NT2/D1 (cell line): Measurements from ENCODE around the gene WDR20.

ENCODE experiments used
- DNase-seq: peaks from one replicate; pipeline ENCODE4 v3.0.0-alpha.2; 2011; ENCODE audit warnings: low read depth, low spot score
- H3K27me3 ChIP-seq: 2 replicates; pipeline ENCODE4 v1.6.0; 2011; ENCODE audit warnings: mild to moderate bottlenecking; ENCODE audit not compliant: insufficient read length, insufficient read depth
- H3K36me3 ChIP-seq: 2 replicates; pipeline ENCODE4 v1.6.1; 2011; ENCODE audit warnings: mild to moderate bottlenecking, low read length, mixed read lengths; ENCODE audit not compliant: insufficient read depth, insufficient read length
- H3K4me1 ChIP-seq: 2 replicates; pipeline ENCODE4 v1.5.1; 2011; ENCODE audit not compliant: insufficient read depth, insufficient read length
- H3K4me3 ChIP-seq: 2 replicates; pipeline ENCODE4 v1.5.1; 2011; ENCODE audit warnings: low read depth; ENCODE audit not compliant: insufficient read length
- H3K9ac ChIP-seq: 2 replicates; pipeline ENCODE4 v1.6.0; 2011; ENCODE audit warnings: low read depth; ENCODE audit not compliant: insufficient read length
- H3K9me3 ChIP-seq: 2 replicates; pipeline ENCODE4 v1.5.1; 2011; ENCODE audit warnings: mild to moderate bottlenecking, low read length; ENCODE audit not compliant: insufficient read depth
- SUZ12 ChIP-seq: IDR thresholded peaks from 2 replicates; pipeline ENCODE4 v1.6.1; 2011; ENCODE audit not compliant: insufficient read length, insufficient read depth; ENCODE audit errors: extremely low read depth
- YY1 ChIP-seq: IDR thresholded peaks from 2 replicates; pipeline ENCODE4 v1.6.1; 2011; ENCODE audit not compliant: insufficient read length, insufficient read depth
- ZNF274 ChIP-seq: IDR thresholded peaks from 2 replicates; pipeline ENCODE4 v1.6.1; 2011; ENCODE audit warnings: mild to moderate bottlenecking, low read depth, low read length

Gene WDR20

DNA sequence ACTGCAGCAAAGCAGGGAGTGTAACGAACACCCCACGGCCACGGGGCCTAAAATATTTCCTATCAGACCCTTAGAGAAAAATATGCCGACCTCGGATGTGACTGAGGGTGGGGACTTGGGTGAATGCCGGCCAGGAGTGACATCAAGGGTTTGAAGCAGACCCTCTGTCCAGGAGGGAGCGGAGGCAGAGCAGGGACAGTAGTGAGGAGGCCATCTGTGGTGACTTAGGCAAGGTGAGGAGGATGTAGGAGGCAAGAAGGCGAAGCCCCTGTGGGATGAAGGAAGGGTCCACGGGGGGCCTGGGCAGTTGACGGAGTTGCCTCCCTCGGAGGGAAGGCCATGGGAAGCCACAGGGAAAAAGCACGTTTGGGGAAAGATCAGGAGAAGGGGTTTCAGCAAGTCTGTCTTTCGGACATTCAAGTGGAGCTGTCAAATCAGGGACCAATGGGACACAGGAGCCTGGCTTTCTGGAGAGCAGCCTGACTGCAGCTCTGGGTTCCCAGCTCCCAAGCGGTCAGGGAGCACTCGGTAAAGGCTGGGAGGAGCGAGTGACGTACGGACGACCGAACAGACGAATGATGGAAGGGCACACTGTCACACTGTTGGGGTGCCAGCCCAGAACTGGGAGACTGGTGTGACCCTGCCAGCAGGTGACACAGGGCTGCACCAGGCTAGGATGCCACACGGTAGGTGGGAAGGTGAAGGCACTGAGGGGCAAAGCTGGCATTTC lies 90.9 kb downstream of the WDR20 start:
- Histone ChIP-seq H3K9ac (no peak overlapping the region), H3K4me3 (no peak overlapping the region), H3K9me3 (no peaks in the 10 kb centered on the region), H3K36me3 (peaks cover 4% of the 10 kb centered on the region), H3K4me1 (peaks cover 2% of the 10 kb centered on the region), H3K27me3 (no peaks in the 10 kb centered on the region)
- no peak for DNase-seq
- TF ChIP-seq ZNF274 (no peak), SUZ12 (no peak)

DNA sequence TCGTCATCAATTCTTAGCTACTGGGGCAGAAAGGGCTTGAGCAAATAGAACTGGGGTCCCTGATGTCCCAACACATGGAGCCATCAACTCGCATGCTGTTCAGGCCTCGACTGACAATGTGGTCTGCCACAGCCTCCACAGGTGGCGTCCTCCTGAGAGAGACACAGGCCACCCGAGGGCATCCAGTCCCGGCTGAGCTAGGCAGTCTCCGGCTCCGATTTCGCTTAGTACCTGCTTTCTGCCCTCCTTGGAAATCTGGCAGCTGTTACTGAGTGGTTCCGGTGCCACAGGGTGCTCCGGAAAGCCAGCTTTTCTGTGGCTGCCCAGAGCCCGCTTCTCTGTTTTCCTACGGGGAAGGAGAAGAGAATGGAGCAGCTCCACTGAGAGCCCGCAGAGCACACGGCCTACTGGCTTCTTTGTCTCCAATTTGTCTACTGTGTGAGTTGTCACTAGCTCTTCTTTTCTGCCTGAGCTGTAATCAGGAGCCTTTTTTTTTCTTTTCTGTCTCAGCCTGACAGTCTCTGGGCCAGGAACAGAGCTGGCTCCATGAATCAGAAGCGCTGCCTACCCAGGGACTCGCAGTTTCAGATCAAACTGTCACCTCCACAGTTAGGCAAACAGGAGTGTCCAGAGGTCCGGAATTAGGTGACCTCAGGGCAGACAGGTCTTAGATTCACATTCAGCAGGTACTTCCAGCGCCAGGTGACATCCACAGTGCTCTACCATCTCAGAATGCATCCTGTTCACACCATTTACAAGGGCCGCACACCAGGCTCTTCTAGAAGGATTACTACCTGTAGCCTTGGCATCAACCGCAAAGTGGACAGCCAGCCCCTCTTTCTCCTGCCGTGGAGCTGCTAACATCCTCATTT lies 92.0 kb downstream of the WDR20 start:
- TF ChIP-seq YY1 (no peak), ZNF274 (no peak), SUZ12 (no peak)
- no peaks in the 10 kb centered on the region for H3K4me1 ChIP-seq
- DNase-seq = no peak
- H3K27me3 ChIP-seq = no peaks in the 10 kb centered on the region
- H3K9me3 ChIP-seq = no peaks in the 10 kb centered on the region
- no peak overlapping the region for H3K4me3 ChIP-seq
- H3K36me3 ChIP-seq = peaks cover 4% of the 10 kb centered on the region
- H3K9ac ChIP-seq = no peak overlapping the region

DNA sequence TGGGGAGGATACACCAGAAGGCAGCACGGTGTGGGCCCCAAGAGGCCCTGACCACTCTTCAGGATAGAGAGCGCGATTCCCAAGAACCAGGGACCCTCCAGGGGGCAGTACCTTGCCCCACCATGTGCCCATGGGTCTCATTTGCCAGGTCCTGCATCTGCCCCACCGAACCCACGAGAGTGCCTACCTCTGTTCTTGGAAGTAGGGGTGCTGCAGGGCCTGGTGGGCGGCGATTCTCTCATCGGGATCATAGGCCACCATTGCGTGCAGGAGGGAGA lies 92.6 kb downstream of the WDR20 start:
- TF ChIP-seq YY1 (no peak), SUZ12 (no peak), ZNF274 (no peak)
- DNase-seq = no peak
- Histone ChIP-seq H3K9me3 (no peaks in the 10 kb centered on the region), H3K27me3 (no peaks in the 10 kb centered on the region), H3K4me1 (no peaks in the 10 kb centered on the region), H3K36me3 (peaks cover 4% of the 10 kb centered on the region), H3K9ac (no peak overlapping the region), H3K4me3 (no peak overlapping the region)

DNA sequence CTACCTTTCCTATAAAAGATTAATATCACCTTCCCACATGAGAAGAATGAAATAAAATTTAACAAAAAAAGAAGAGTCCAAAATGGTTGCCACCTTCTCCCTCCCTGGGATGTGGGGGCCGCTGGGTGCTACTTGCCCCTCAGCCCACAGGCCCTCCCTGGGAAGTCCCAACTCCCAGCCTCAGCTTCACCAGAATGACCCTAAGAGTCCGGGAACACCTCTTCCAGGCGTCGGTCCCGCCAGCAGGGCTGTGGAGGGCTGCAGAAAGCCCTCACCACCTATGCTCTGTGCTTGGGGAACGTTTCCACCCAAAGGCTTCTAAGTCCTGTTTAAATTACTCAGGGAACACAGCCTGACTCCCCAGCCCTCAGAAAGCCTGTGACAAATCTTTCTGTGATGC lies 93.4 kb downstream of the WDR20 start:
- H3K9me3 ChIP-seq = no peaks in the 10 kb centered on the region
- H3K4me3 ChIP-seq = no peak overlapping the region
- TF ChIP-seq YY1 (no peak), ZNF274 (no peak), SUZ12 (no peak)
- DNase-seq = no peak
- no peaks in the 10 kb centered on the region for H3K27me3 ChIP-seq
- H3K36me3 ChIP-seq = peaks cover 4% of the 10 kb centered on the region
- no peak overlapping the region for H3K9ac ChIP-seq
- no peaks in the 10 kb centered on the region for H3K4me1 ChIP-seq

DNA sequence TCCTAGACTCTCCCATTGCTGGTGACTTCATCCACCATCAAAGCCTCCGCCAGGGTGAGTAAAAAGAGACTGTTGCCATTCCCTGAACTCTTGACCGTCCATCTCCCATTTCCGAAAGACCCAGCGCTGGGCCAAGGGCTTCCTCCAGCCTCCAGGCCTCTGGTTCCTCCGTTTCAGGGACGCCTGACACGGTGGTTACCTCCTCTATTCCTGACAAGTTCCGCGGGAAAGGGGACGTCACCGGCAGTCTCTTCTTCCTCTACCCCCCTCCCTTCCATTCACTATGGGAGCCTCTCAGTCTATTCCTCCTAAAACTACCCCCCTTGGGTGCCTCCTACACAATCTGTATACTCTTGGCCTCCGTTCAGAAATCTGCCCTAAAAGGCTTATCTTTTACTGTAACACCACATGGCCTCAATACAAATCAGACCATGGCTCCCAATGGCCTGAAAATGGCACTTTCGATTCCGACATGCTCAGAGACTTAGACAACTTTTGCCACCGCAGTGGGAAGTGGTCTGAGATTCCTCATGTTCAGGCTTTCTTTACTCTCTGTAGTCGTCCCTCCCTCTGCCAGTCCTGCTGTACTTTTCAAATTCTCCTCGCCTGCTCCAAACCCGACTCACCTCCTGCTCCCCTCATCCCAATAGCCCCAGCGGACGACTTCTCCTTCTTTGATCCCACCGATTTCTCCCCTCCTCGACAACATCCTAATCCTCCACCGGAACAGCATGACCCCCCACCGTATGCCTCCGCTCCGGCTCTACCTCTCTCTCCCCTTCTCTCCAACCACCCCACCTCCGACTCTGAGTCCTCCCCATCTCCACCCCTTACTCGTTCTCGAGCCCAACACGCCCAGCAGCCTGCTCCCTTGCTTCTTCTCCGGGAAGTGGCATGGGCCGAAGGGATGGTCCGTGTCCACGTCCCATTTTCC lies 94.9 kb downstream of the WDR20 start:
- Histone ChIP-seq H3K4me3 (no peak overlapping the region), H3K9ac (no peak overlapping the region), H3K36me3 (peaks cover 4% of the 10 kb centered on the region), H3K9me3 (no peaks in the 10 kb centered on the region), H3K27me3 (no peaks in the 10 kb centered on the region), H3K4me1 (no peaks in the 10 kb centered on the region)
- TF ChIP-seq YY1 (no peak), ZNF274 (no peak), SUZ12 (no peak)
- no peak for DNase-seq

DNA sequence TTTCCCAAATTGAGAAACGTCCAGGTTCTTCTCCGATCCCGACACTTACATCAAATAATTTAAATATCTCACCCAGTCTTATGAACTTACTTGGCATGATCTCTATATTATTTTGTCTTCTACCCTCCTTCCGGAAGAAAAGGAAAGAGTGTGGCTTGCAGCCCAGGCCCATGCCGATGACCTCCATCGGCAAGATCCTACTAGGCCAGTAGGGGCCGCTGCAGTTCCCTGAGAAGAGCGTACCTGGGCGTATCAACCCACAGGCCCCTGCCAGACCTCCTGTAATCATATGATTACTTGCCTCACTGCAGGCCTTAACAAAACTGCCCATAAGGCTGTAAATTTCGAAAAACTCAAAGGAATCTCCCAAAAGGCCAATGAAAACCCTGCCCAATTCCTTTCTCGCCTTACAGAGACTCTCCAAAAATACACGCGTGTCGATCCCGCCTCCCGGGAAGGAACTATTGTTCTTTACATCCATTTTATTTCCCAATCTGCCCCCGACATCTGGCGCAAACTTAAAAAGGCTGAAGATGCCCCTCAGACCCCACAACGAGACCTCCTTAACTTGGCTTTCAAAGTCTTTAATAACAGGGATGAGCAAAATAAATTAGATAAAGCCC lies 95.7 kb downstream of the WDR20 start:
- Histone ChIP-seq H3K4me1 (no peaks in the 10 kb centered on the region), H3K27me3 (no peaks in the 10 kb centered on the region), H3K9ac (no peak overlapping the region), H3K9me3 (peaks cover 3% of the 10 kb centered on the region; the same call in 1 of the 2 replicates), H3K4me3 (no peak overlapping the region), H3K36me3 (peaks cover 4% of the 10 kb centered on the region)
- peak; percentile 51 for DNase-seq
- TF ChIP-seq ZNF274 = no peak
- no peak for TF ChIP-seq SUZ12
- no peak for TF ChIP-seq YY1
